ENCODE data around the gene NPAT. TPM values are rescaled to one million over a fixed set of nuclear protein-coding genes. Genes with fewer than 3 reads are reported as not detected.
A peak's percentile ranks its signal among the peaks of the same experiment; 100 is the strongest.

Gene NPAT
- total and polyA plus RNA-seq, 9 of the 15 experiments (the other 6 are each of a cell fraction or from before 2014, with no cell fraction given): 8.8 to 30.0 (median 22.1) TPM

DNA sequence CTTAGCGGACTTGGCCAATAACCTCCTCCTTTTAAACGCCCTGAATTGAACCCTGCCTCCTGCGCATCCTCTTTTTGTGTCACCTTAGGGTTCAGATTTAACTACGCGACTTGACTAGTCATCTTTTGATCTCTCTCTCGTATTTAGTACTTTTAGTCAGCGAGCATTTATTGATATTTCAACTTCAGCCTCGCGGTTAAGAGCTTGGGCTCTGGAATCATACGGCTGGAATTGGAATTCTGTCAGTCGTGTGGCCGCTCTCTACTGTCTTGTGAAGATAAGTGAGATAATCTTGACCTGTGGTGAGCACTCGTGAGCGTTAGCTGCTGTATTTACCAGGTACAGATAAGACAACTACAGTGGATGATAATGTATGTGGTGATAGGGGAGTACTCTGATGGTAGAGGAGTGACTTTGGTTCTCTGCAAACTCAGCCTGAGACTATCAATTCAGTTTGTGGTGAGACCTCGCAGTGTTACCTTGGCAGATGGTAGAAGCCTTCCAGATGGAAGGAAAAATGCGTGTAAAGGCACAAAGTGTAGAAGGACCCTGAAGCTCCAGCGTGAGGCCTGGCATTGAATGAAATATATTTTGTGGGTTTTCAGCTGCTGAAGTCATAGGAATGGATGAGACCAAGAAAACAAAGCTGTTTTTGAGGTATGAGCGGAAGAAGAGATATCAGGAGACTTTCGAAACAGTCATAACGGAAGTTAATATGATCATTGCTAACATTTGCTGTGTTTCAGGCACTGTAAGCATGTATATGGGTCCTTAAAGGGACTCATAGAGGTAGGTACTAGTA lies 1.1 kb upstream of the NPAT start (continued):
- TF ChIP-seq NBN (IDR thresholded peaks at IDR 0.05; ENCODE audit: low read depth): 0 out of 2 replicates have a peak, but pooled peaks have one; percentile 13
- 0 out of 2 replicates have a peak, but pooled peaks have one; percentile 5 for TF ChIP-seq ZBTB33 (CRISPR knock-in tag; IDR thresholded peaks at IDR 0.05)
- TF ChIP-seq, protein P1, sequence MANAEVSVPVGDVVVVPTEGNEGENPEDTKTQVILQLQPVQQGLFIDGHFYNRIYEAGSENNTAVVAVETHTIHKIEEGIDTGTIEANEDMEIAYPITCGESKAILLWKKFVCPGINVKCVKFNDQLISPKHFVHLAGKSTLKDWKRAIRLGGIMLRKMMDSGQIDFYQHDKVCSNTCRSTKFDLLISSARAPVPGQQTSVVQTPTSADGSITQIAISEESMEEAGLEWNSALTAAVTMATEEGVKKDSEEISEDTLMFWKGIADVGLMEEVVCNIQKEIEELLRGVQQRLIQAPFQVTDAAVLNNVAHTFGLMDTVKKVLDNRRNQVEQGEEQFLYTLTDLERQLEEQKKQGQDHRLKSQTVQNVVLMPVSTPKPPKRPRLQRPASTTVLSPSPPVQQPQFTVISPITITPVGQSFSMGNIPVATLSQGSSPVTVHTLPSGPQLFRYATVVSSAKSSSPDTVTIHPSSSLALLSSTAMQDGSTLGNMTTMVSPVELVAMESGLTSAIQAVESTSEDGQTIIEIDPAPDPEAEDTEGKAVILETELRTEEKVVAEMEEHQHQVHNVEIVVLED (CRISPR knock-in tag; IDR thresholded peaks at IDR 0.05): no peak
- TF ChIP-seq HDAC6 (IDR thresholded peaks at IDR 0.05; ENCODE audit: low read depth, low read length): no peak
- TF ChIP-seq EHMT2 (IDR thresholded peaks at IDR 0.05): 0 out of 2 replicates have a peak, but pooled peaks have one; percentile 38
- TF ChIP-seq NFE2L1 (tag; IDR thresholded peaks at IDR 0.05; ENCODE audit: borderline replicate concordance, low read depth): no peak
- TF ChIP-seq JUNB (CRISPR knock-in tag; conservative IDR thresholded peaks at IDR 0.05): no peak
- no peak for TF ChIP-seq MAZ (CRISPR knock-in tag; conservative IDR thresholded peaks at IDR 0.05 in 1 of 2, IDR thresholded peaks at IDR 0.05 in 1 of 2)
- no peak for TF ChIP-seq HNRNPL (IDR thresholded peaks at IDR 0.05; ENCODE audit: low read depth, low read length)
- peak; percentile 90 for TF ChIP-seq TCF3 (CRISPR knock-in tag; IDR thresholded peaks at IDR 0.05)
- TF ChIP-seq GATA2 (CRISPR knock-in tag; IDR thresholded peaks at IDR 0.05): peak; percentile 70; the same call in 1 of the 2 replicates
- TF ChIP-seq, protein P2, sequence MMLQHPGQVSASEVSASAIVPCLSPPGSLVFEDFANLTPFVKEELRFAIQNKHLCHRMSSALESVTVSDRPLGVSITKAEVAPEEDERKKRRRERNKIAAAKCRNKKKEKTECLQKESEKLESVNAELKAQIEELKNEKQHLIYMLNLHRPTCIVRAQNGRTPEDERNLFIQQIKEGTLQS (IDR thresholded peaks at IDR 0.05): no peak; the same call in 1 of the 2 replicates
- TF ChIP-seq, protein P2 (CRISPR knock-in tag; conservative IDR thresholded peaks at IDR 0.05): no peak
- TF ChIP-seq CCNT2 (IDR thresholded peaks at IDR 0.05; ENCODE audit: borderline replicate concordance, extremely low read depth, insufficient read length, low read depth, low read length): no peak
- TF ChIP-seq MCM7 (IDR thresholded peaks at IDR 0.05): no peak
- peak; percentile 31; the same call in 1 of the 2 replicates for TF ChIP-seq DDX20 (tag; IDR thresholded peaks at IDR 0.05; ENCODE audit: low read depth)
- no peak for TF ChIP-seq ZFP30 (CRISPR knock-in tag; IDR thresholded peaks at IDR 0.05; ENCODE audit: borderline replicate concordance)
- TF ChIP-seq CREB1 (IDR thresholded peaks at IDR 0.05): peak; percentile 64; the same call in 1 of the 2 replicates
- no peak for TF ChIP-seq CREB1 (CRISPR knock-in tag; IDR thresholded peaks at IDR 0.05)
- TF ChIP-seq EGR1 (conservative IDR thresholded peaks at IDR 0.05): no peak
- TF ChIP-seq CHCHD3 (CRISPR knock-in tag; IDR thresholded peaks at IDR 0.05): no peak
- no peak for TF ChIP-seq ZNF561 (CRISPR knock-in tag; conservative IDR thresholded peaks at IDR 0.05)
- no peak for TF ChIP-seq SIX5 (IDR thresholded peaks at IDR 0.05; ENCODE audit: borderline replicate concordance in 1 of 2, insufficient read depth in 1 of 2, low read depth in 1 of 2, low read length in 2 of 2)
- peak; percentile 4 for TF ChIP-seq NCOA4 (IDR thresholded peaks at IDR 0.05; ENCODE audit: partially characterized antibody)

All from K562 (cell line).